GM10847 (cell line): ENCODE results near the gene AP1S2.

Source experiments
- POLR2A ChIP-seq: IDR thresholded peaks from 2 replicates; pipeline ENCODE4 v1.6.1; 2011; ENCODE audit not compliant: insufficient read length; ENCODE audit errors: extremely low read depth

AP1S2 gene

GRCh38 chrX:15781961-15782699 lies 72.5 kb downstream of the AP1S2 start:
- no peak for TF ChIP-seq POLR2A
